H1 (cell line): Measurements from ENCODE around the gene EGFR. TPM values are rescaled to one million over a fixed set of nuclear protein-coding genes. Genes with fewer than 3 reads are reported as not detected.

Source experiments
- CTCF ChIP-seq, 3 experiments: IDR thresholded peaks; 1 replicate in 2 of 3; 2 replicates in 1 of 3; pipeline versions ENCODE4 v1.5.1 to v1.6.1; 2011; ENCODE audit warnings: low read length in 3 of 3, mild to moderate bottlenecking in 3 of 3, inconsistent platforms in 2 of 3, low read depth in 1 of 3, moderate library complexity in 1 of 3; ENCODE audit not compliant: insufficient read depth in 1 of 3; ENCODE audit errors: control extremely low read depth in 1 of 3
- MAX ChIP-seq: IDR thresholded peaks from 2 replicates; pipeline ENCODE4 v1.6.1; 2012; ENCODE audit warnings: inconsistent platforms
- SIX5 ChIP-seq: IDR thresholded peaks from 2 replicates; pipeline ENCODE4 v1.6.1; 2011; ENCODE audit warnings: mild to moderate bottlenecking, low read depth, low read length
- ZNF274 ChIP-seq: IDR thresholded peaks from 2 replicates; pipeline ENCODE4 v1.7.0; 2012; ENCODE audit warnings: low read length, borderline replicate concordance; ENCODE audit errors: extremely low read depth
- polyA plus RNA-seq, 7 experiments: library from polyadenylated mRNA; depleted of rRNA in 3 of 7; stranded (reverse) in 5 of 7; unstranded in 2 of 7; fragments of >200 nt in 5 of 7; fragments of 200-250 nt in 2 of 7; gene quantifications; 1 replicate in 5 of 7; 2 replicates in 1 of 7; 4 replicates in 1 of 7; pipeline versions ENCODE4 v1.2.1 to v1.2.3, GENCODE V29; 2011 to 2013; ENCODE audit warnings: missing spikeins in 2 of 7, mixed read lengths in 2 of 7
- total RNA-seq: library from RNA; stranded (reverse); fragmentation: NEBNext Ultra II Directional; extraction: Animal tissue kit (Norgen Biotek cat#: 25700); gene quantifications from 2 replicates; pipeline ENCODE4 v1.2.1, GENCODE V29; 2021

Gene EGFR
- total and polyA plus RNA-seq, 2 of the 8 experiments (the other 6 are each of a cell fraction or from before 2014, with no cell fraction given): 1.9 to 5.8 TPM

- no peak for TF ChIP-seq MAX
- no peak for TF ChIP-seq SIX5
- no peak for TF ChIP-seq ZNF274
- TF ChIP-seq CTCF (IDR thresholded peaks at IDR 0.05; ENCODE audit: control extremely low read depth in 1 of 3, insufficient read depth in 1 of 3, low read depth in 1 of 3, low read length in 3 of 3): no peak
- TF ChIP-seq, all 59 proteins: peak for 0
Measured at GRCh38 chr7:55191926-55192692, 173.3 kb downstream of the EGFR start (continued).
